Measurements from ENCODE around the gene MTCL1.

MTCL1 gene

GRCh38 chr18:8688816-8689215 lies 16.5 kb upstream of the MTCL1 start:
- no peak for DNase-seq (ENCODE audit: low read depth)
- H3K4me3 ChIP-seq (ENCODE audit: low read depth, low read length) = no peak overlapping the region
- TF ChIP-seq MYC (IDR thresholded peaks at IDR 0.05; ENCODE audit: low read depth, low read length) = no peak
- TF ChIP-seq MAX (IDR thresholded peaks at IDR 0.05; ENCODE audit: low read depth, low read length) = no peak
- TF ChIP-seq POLR2A (IDR thresholded peaks at IDR 0.05; ENCODE audit: extremely low read depth, insufficient read length) = no peak
- no peak for TF ChIP-seq CTCF (IDR thresholded peaks at IDR 0.05; ENCODE audit: low read depth, low read length)

- TF ChIP-seq MYC (IDR thresholded peaks at IDR 0.05; ENCODE audit: low read depth, low read length) (no peak), POLR2A (IDR thresholded peaks at IDR 0.05; ENCODE audit: extremely low read depth, insufficient read length) (no peak), CTCF (IDR thresholded peaks at IDR 0.05; ENCODE audit: low read depth, low read length) (no peak), MAX (IDR thresholded peaks at IDR 0.05; ENCODE audit: low read depth, low read length) (no peak)
- DNase-seq (ENCODE audit: low read depth) = no peak
- no peak overlapping the region for H3K4me3 ChIP-seq (ENCODE audit: low read depth, low read length)
Measured at GRCh38 chr18:8689517-8689916, 15.8 kb upstream of the MTCL1 start.

DNA sequence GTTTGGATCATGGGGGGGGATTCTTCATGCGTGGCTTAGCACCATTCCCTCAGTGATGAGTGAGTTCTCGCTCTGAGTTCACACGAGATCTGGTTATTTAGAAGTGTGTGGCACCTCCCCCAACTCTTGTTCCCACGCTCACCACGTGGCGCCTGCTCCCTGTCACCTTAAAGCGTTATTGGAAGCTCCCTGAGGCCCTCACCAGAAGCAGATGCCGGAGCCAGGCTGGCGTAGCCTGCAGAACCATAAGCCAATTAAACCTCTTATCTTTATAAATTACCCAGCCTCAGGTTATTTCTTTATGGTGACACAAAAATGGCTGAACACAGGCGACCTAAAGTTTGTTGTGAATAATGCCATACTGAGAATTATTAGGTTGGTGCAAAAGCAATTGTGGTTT lies 10.5 kb upstream of the MTCL1 start:
- TF ChIP-seq POLR2A (IDR thresholded peaks at IDR 0.05; ENCODE audit: extremely low read depth, insufficient read length) = no peak
- no peak for TF ChIP-seq CTCF (IDR thresholded peaks at IDR 0.05; ENCODE audit: low read depth, low read length)
- no peak for TF ChIP-seq MAX (IDR thresholded peaks at IDR 0.05; ENCODE audit: low read depth, low read length)
- no peak for TF ChIP-seq MYC (IDR thresholded peaks at IDR 0.05; ENCODE audit: low read depth, low read length)
- no peak overlapping the region for H3K4me3 ChIP-seq (ENCODE audit: low read depth, low read length)
- no peak for DNase-seq (ENCODE audit: low read depth)

- no peak for DNase-seq (ENCODE audit: low read depth)
- no peak overlapping the region for H3K4me3 ChIP-seq (ENCODE audit: low read depth, low read length)
- TF ChIP-seq POLR2A (IDR thresholded peaks at IDR 0.05; ENCODE audit: extremely low read depth, insufficient read length) (no peak), MAX (IDR thresholded peaks at IDR 0.05; ENCODE audit: low read depth, low read length) (no peak), CTCF (IDR thresholded peaks at IDR 0.05; ENCODE audit: low read depth, low read length) (no peak), MYC (IDR thresholded peaks at IDR 0.05; ENCODE audit: low read depth, low read length) (no peak)
Measured at GRCh38 chr18:8695932-8696517, 9.3 kb upstream of the MTCL1 start.

GRCh38 chr18:8696749-8697211 lies 8.6 kb upstream of the MTCL1 start:
- H3K4me3 ChIP-seq (ENCODE audit: low read depth, low read length) = no peak overlapping the region
- TF ChIP-seq CTCF (IDR thresholded peaks at IDR 0.05; ENCODE audit: low read depth, low read length) (peak; percentile 83), POLR2A (IDR thresholded peaks at IDR 0.05; ENCODE audit: extremely low read depth, insufficient read length) (no peak)
- peak; percentile 58 for DNase-seq (ENCODE audit: low read depth)

- H3K4me3 ChIP-seq (ENCODE audit: low read depth, low read length) = no peak overlapping the region
- TF ChIP-seq MYC (IDR thresholded peaks at IDR 0.05; ENCODE audit: low read depth, low read length) = no peak
- no peak for TF ChIP-seq POLR2A (IDR thresholded peaks at IDR 0.05; ENCODE audit: extremely low read depth, insufficient read length)
- TF ChIP-seq CTCF (IDR thresholded peaks at IDR 0.05; ENCODE audit: low read depth, low read length) = no peak
- no peak for TF ChIP-seq MAX (IDR thresholded peaks at IDR 0.05; ENCODE audit: low read depth, low read length)
- no peak for DNase-seq (ENCODE audit: low read depth)
Measured at GRCh38 chr18:8699126-8699525, 6.2 kb upstream of the MTCL1 start.
